ENCODE measurements around the gene FXYD7.
"Not testable (repeated sequence)": the region's sequence is repeated elsewhere in the genome, so short reads cannot be mapped to it uniquely, and the experiment has no call there.

Gene FXYD7

GRCh38 chr19:35146746-35147459 lies 3.8 kb downstream of the FXYD7 start:
- DNase-seq: no peak

- DNase-seq: no peak
These were observed 6.4 kb downstream of the FXYD7 start for GRCh38 chr19:35149463-35149862.

GRCh38 chr19:35150445-35150844 lies 7.4 kb downstream of the FXYD7 start:
- DNase-seq: no peak

GRCh38 chr19:35151273-35152065 lies 8.4 kb downstream of the FXYD7 start:
- no peak for DNase-seq

- DNase-seq: not testable (repeated sequence)
These were observed 10.1 kb downstream of the FXYD7 start for GRCh38 chr19:35153129-35153522.

GRCh38 chr19:35153701-35154524 lies 10.9 kb downstream of the FXYD7 start:
- DNase-seq: no peak

- DNase-seq: no peak
These were observed 11.7 kb downstream of the FXYD7 start, which contains the start of gene FXYD5 for GRCh38 chr19:35154525-35155406. TSS of gene FXYD5 (plus strand) at chr19:35154735. CDS start at chr19:35155551, 816 bp downstream.

GRCh38 chr19:35155441-35155840 lies 12.4 kb downstream of the FXYD7 start:
- no peak for DNase-seq

- no peak for DNase-seq
These were observed 13.1 kb downstream of the FXYD7 start for GRCh38 chr19:35155981-35156672.

GRCh38 chr19:35156673-35157014 lies 13.6 kb downstream of the FXYD7 start:
- DNase-seq: no peak

- no peak for DNase-seq
These were observed 14.4 kb downstream of the FXYD7 start for GRCh38 chr19:35157431-35157830.

GRCh38 chr19:35159606-35160005 lies 16.6 kb downstream of the FXYD7 start:
- DNase-seq: no peak

GRCh38 chr19:35160629-35161433 lies 17.8 kb downstream of the FXYD7 start:
- DNase-seq: no peak

GRCh38 chr19:35161434-35161743 lies 18.3 kb downstream of the FXYD7 start:
- DNase-seq: no peak

GRCh38 chr19:35162471-35163326 lies 19.6 kb downstream of the FXYD7 start:
- no peak for DNase-seq

GRCh38 chr19:35164418-35164817 lies 21.4 kb downstream of the FXYD7 start:
- DNase-seq: no peak

GRCh38 chr19:35165200-35166058 lies 22.4 kb downstream of the FXYD7 start:
- DNase-seq: no peak

- no peak for DNase-seq
These were observed 23.3 kb downstream of the FXYD7 start for GRCh38 chr19:35166100-35167063.

Data from hippocampal formation (tissue), 2 donors.